Type B pancreatic cell (in vitro differentiated cells): Measurements from ENCODE around the gene CLECL1. TPM values are rescaled to one million over a fixed set of nuclear protein-coding genes. Genes with fewer than 3 reads are reported as not detected.

ENCODE experiments used
- DNase-seq: peaks from one replicate; pipeline ENCODE4 v3.0.0; 2021; ENCODE audit warnings: mixed read lengths; ENCODE audit not compliant: unreplicated experiment; ENCODE audit errors: extremely low spot score
- H3K27ac Mint-ChIP-seq: 2 replicates; pipeline ENCODE4 v1.8.0; 2021; ENCODE audit warnings: mild to moderate bottlenecking, mixed read lengths
- H3K27me3 Mint-ChIP-seq: 2 replicates; pipeline ENCODE4 v1.8.0; 2021; ENCODE audit warnings: mixed read lengths
- H3K36me3 Mint-ChIP-seq: 2 replicates; pipeline ENCODE4 v1.8.0; 2021; ENCODE audit warnings: mixed read lengths
- H3K4me1 Mint-ChIP-seq: one replicate; pipeline ENCODE4 v1.8.0; 2021; ENCODE audit warnings: mixed read lengths; ENCODE audit not compliant: unreplicated experiment
- H3K4me3 Mint-ChIP-seq: 2 replicates; pipeline ENCODE4 v1.8.0; 2021; ENCODE audit warnings: mild to moderate bottlenecking, mixed read lengths
- H3K9me3 Mint-ChIP-seq: 2 replicates; pipeline ENCODE4 v1.8.0; 2021; ENCODE audit warnings: mixed read lengths
- CTCF ChIP-seq: fragments of 200-600 bp; sonication (generic); conservative IDR thresholded peaks from 2 replicates; pipeline ENCODE4 v1.5.0; 2021; ENCODE audit warnings: antibody characterized with exemption, mild to moderate bottlenecking
- total RNA-seq: library from RNA; stranded (reverse); gene quantifications from 2 replicates; pipeline ENCODE4 v1.2.1, GENCODE V29; 2021; ENCODE audit warnings: low replicate concordance

Gene CLECL1
- total RNA-seq, 1 donor from 2014 or later: not detected

- H3K27ac Mint-ChIP-seq: no peak overlapping the region
- H3K9me3 Mint-ChIP-seq: no peaks in the 10 kb centered on the region
- peaks cover 24% of the 10 kb centered on the region for H3K27me3 Mint-ChIP-seq
- peaks cover 11% of the 10 kb centered on the region for H3K36me3 Mint-ChIP-seq
- DNase-seq: no peak
- no peak for TF ChIP-seq CTCF
- H3K4me3 Mint-ChIP-seq: no peak overlapping the region
- H3K4me1 Mint-ChIP-seq: no peaks in the 10 kb centered on the region
Measured at GRCh38 chr12:9701380-9702154, 31.3 kb downstream of the CLECL1 start.

- DNase-seq: no peak
- Mint-ChIP-seq H3K36me3 (peaks cover 21% of the 10 kb centered on the region), H3K4me3 (no peak overlapping the region), H3K27me3 (peaks cover 24% of the 10 kb centered on the region), H3K4me1 (no peaks in the 10 kb centered on the region), H3K9me3 (no peaks in the 10 kb centered on the region), H3K27ac (no peak overlapping the region)
- no peak for TF ChIP-seq CTCF
Measured at GRCh38 chr12:9700606-9700956, 32.3 kb downstream of the CLECL1 start.

DNA sequence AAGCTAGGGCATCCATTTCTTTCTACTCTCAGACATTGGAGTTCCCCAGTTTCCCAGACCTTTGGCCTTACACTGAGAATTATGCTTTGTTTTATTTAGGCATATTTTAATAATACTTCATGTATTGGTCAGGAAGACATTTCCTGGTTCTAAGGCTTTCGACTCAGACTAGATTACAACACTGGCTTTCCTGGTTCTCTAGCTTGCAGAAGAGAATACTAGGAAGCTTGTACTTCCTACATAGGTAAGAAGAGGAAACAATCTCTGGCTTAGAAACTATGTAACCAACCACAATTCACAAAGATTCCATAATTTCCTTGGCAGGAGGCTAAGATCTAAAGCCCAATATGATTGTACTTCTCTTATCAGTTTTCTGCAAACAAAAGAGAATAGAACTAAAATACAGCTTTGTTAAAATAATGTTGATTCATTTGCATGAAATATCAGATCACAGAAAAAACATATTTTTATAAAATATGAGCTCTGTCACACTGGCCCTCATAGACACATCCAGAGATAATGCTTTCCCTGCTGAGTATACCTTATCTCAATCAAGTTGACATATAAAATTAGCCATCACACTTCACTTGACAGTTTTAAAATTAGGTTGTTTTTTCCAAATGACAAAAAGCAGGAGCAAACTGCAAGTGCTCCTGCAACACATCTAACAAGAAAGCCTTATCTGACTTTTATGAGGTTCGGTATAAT, 32.8 kb downstream of the CLECL1 start:
- Mint-ChIP-seq H3K27me3 (peaks cover 24% of the 10 kb centered on the region), H3K9me3 (no peaks in the 10 kb centered on the region), H3K27ac (no peak overlapping the region), H3K4me3 (no peak overlapping the region), H3K36me3 (peaks cover 21% of the 10 kb centered on the region), H3K4me1 (no peaks in the 10 kb centered on the region)
- DNase-seq: no peak
- TF ChIP-seq CTCF: no peak

DNA sequence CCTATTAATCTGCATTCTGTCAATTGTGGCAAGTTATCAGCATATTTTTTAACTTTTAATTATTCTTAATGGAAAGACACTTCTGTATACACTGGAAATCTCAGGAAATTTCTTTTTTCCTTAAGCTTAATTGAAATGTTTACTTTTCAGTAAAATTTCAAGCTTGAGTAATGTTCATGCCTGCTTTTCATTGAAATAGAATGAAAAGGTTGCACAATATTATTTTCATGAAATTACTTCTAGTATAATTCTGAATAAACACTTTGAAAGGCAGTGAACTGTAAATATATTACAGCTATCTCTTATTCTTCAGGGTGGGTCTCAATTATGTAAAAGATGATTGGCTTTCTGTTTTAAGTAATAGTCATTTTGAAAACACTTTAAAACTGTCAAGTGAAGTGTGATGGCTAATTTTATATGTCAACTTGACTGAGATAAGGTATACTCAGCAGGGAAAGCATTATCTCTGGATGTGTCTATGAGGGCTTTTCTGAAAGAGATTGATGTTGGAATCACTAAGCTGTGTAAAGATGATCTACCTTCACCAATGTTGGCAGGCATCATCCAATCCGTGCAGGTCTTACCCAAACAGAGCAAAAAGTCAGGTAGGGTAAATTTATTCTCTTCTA, 33.5 kb downstream of the CLECL1 start:
- peaks cover 28% of the 10 kb centered on the region for H3K36me3 Mint-ChIP-seq
- H3K9me3 Mint-ChIP-seq: no peaks in the 10 kb centered on the region
- peaks cover 24% of the 10 kb centered on the region for H3K27me3 Mint-ChIP-seq
- no peak for DNase-seq
- H3K4me3 Mint-ChIP-seq: no peak overlapping the region
- no peak overlapping the region for H3K27ac Mint-ChIP-seq
- H3K4me1 Mint-ChIP-seq: no peaks in the 10 kb centered on the region
- no peak for TF ChIP-seq CTCF

DNA sequence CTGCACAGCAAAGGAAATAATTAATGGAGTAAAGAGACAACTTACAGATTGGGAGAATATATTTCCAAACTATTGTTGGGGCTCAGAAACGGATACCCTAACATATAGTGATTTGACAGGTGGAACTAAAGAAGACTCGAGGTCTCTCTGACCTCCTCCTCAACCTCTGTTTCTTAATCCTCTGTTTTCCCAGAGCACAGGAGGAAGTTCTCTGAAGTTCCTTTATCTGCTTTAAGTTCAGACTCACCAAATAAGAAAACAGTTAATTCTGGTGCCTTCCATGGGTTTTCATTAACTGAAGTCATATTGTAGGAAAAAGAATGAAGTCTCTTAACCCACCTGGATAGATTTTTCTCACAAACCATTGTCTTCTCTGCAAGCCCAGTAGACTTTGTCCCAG, 34.2 kb downstream of the CLECL1 start:
- H3K9me3 Mint-ChIP-seq: no peaks in the 10 kb centered on the region
- no peak for DNase-seq
- H3K27me3 Mint-ChIP-seq: peaks cover 24% of the 10 kb centered on the region

More for the DNA sequence above, 34.2 kb downstream of the CLECL1 start:
- Mint-ChIP-seq H3K4me3 (no peak overlapping the region), H3K27ac (no peak overlapping the region), H3K36me3 (peaks cover 33% of the 10 kb centered on the region), H3K4me1 (no peaks in the 10 kb centered on the region)
- TF ChIP-seq CTCF: no peak
